Transverse colon (tissue), 3 donors: ENCODE measurements around the gene GDPD5.

Experiments used
- CTCF ChIP-seq, 5 experiments: fragments of 200-600 bp in 3 of 5; fragments of 450-650 bp in 2 of 5; sonication (generic) in 3 of 5; IDR thresholded peaks; 1 replicate in 2 of 5; 2 replicates in 3 of 5; pipeline ENCODE4 v1.5.1; 2016 to 2017; ENCODE audit warnings: antibody characterized with exemption in 5 of 5, inconsistent platforms in 3 of 5, mild to moderate bottlenecking in 2 of 5, moderate library complexity in 1 of 5
- EP300 ChIP-seq: sonication (generic); formaldehyde crosslinking; IDR thresholded peaks from one replicate; pipeline ENCODE4 v1.6.1; 2017; ENCODE audit warnings: antibody characterized with exemption, low read depth
- POLR2A ChIP-seq: fragments of 450-650 bp; IDR thresholded peaks from one replicate; pipeline ENCODE4 v1.6.1; 2016; ENCODE audit warnings: antibody characterized with exemption, mild to moderate bottlenecking, moderate library complexity

- no peak for TF ChIP-seq CTCF (IDR thresholded peaks at IDR 0.05)
- TF ChIP-seq POLR2A, result no peak
- TF ChIP-seq EP300, result no peak
These were observed 34.3 kb downstream of the GDPD5 start for GRCh38 chr11:75491465-75491864.
